Smooth muscle cell (in vitro differentiated cells): ENCODE measurements around the gene BCHE. TPM values are rescaled to one million over a fixed set of nuclear protein-coding genes. Genes with fewer than 3 reads are reported as not detected.
"Not testable (repeated sequence)": the region's sequence is repeated elsewhere in the genome, so short reads cannot be mapped to it uniquely, and the experiment has no call there.

ENCODE experiments used
- DNase-seq: peaks from one replicate; lab custom pipeline; 2025; ENCODE audit not compliant: unreplicated experiment; lab: John Stamatoyannopoulos, UW
- H2AFZ ChIP-seq: fragments of 200-600 bp; sonication (generic); 2 replicates; pipeline ENCODE4 v1.6.0; 2016; ENCODE audit warnings: antibody characterized with exemption, low read depth, mild to moderate bottlenecking
- H3F3A ChIP-seq: fragments of 200-600 bp; sonication (generic); 2 replicates; pipeline ENCODE4 v1.6.0; 2017; ENCODE audit warnings: antibody characterized with exemption, low read depth
- H3K27ac ChIP-seq: fragments of 200-600 bp; sonication (generic); 2 replicates; pipeline ENCODE4 v1.5.1; 2016; ENCODE audit warnings: low read depth, mild to moderate bottlenecking
- H3K27me3 ChIP-seq: fragments of 200-600 bp; sonication (generic); 2 replicates; pipeline ENCODE4 v1.6.1; 2016; ENCODE audit warnings: low read depth, mild to moderate bottlenecking
- H3K36me3 ChIP-seq: fragments of 200-600 bp; sonication (generic); 2 replicates; pipeline ENCODE4 v1.5.1; 2016; ENCODE audit warnings: low read depth
- H3K4me1 ChIP-seq: fragments of 200-600 bp; sonication (generic); 2 replicates; pipeline ENCODE4 v1.5.1; 2016; ENCODE audit warnings: low read depth
- H3K4me2 ChIP-seq: fragments of 200-600 bp; sonication (generic); 2 replicates; pipeline ENCODE4 v1.6.0; 2016; ENCODE audit warnings: mild to moderate bottlenecking
- H3K4me3 ChIP-seq: fragments of 200-600 bp; sonication (generic); 2 replicates; pipeline ENCODE4 v1.5.1; 2016; ENCODE audit warnings: mild to moderate bottlenecking
- H3K79me2 ChIP-seq: fragments of 200-600 bp; sonication (generic); 2 replicates; pipeline ENCODE4 v1.6.0; 2016; ENCODE audit warnings: low read depth, mild to moderate bottlenecking
- H3K9ac ChIP-seq: fragments of 200-600 bp; sonication (generic); 2 replicates; pipeline ENCODE4 v1.6.0; 2016; ENCODE audit warnings: low read depth
- H3K9me3 ChIP-seq: fragments of 200-600 bp; sonication (generic); replicated peaks from 2 replicates; pipeline ENCODE4 v1.5.1; 2016; ENCODE audit warnings: low read depth
- H4K20me1 ChIP-seq: fragments of 200-600 bp; sonication (generic); 2 replicates; pipeline ENCODE4 v1.6.0; 2016; ENCODE audit warnings: low read depth
- WGBS: methylation state at CpG from one replicate; pipeline ENCODE4 v1.1.7; 2016; ENCODE audit warnings: low lambda C conversion rate; 5-methylcytosine and 5-hydroxymethylcytosine counted together
- polyA plus RNA-seq: library from polyadenylated mRNA; unstranded; fragments of >200 nt; fragmentation: Nextera tagmentation; extraction: Ambion mirVana; gene quantifications from 2 replicates; pipeline ENCODE4 v1.2.1, GENCODE V29; 2016
- total RNA-seq: library from RNA; depleted of rRNA; stranded (reverse); fragments of >200 nt; gene quantifications from 2 replicates; pipeline ENCODE4 v1.2.3, GENCODE V29; 2014
- TF ChIP-seq, protein P1 (sequence below): fragments of 200-600 bp; sonication (generic); IDR thresholded peaks from 2 replicates; pipeline ENCODE4 v1.5.1; 2017; ENCODE audit warnings: borderline replicate concordance, mild to moderate bottlenecking, antibody characterized with exemption; ENCODE audit not compliant: insufficient read depth, poor library complexity, severe bottlenecking

The BCHE gene
- total and polyA plus RNA-seq, 2 experiments from 2014 or later: 0.22 TPM; not detected in 1

DNA sequence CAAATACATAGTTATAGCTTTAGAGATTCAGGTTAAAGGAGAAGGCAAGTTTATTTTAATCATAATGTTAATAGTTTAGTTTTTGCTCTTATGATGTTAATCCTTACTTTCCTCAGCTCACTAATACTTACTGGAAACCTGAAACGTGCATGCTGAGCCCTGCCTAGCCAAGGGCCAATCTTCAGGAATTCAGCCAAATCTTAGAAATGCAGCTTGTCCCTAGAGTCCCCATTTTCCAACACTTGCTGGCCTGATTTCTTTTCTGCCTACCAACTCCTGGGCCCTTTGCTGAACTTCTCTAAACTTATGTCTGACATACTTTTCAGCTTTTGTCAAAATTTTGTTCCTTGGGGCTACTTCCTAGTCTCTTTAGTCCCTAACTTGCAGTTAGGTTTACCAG is 22.8 kb downstream of the BCHE start:
- TF ChIP-seq, protein P1, sequence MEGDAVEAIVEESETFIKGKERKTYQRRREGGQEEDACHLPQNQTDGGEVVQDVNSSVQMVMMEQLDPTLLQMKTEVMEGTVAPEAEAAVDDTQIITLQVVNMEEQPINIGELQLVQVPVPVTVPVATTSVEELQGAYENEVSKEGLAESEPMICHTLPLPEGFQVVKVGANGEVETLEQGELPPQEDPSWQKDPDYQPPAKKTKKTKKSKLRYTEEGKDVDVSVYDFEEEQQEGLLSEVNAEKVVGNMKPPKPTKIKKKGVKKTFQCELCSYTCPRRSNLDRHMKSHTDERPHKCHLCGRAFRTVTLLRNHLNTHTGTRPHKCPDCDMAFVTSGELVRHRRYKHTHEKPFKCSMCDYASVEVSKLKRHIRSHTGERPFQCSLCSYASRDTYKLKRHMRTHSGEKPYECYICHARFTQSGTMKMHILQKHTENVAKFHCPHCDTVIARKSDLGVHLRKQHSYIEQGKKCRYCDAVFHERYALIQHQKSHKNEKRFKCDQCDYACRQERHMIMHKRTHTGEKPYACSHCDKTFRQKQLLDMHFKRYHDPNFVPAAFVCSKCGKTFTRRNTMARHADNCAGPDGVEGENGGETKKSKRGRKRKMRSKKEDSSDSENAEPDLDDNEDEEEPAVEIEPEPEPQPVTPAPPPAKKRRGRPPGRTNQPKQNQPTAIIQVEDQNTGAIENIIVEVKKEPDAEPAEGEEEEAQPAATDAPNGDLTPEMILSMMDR: no peak
- Histone ChIP-seq H3K27ac (no peak overlapping the region), H3K9ac (no peak overlapping the region), H3K79me2 (no peaks in the 10 kb centered on the region), H3K4me1 (no peaks in the 10 kb centered on the region), H3K36me3 (no peaks in the 10 kb centered on the region), H3K4me2 (no peak overlapping the region), H4K20me1 (no peaks in the 10 kb centered on the region), H3F3A (no peaks in the 10 kb centered on the region), H3K9me3 (no peaks in the 10 kb centered on the region), H3K27me3 (no peaks in the 10 kb centered on the region), H3K4me3 (no peak overlapping the region), H2AFZ (no peak overlapping the region)
- WGBS: 25% methylated on average over 1 of the region's 1 CpG
- no peak for DNase-seq

DNA sequence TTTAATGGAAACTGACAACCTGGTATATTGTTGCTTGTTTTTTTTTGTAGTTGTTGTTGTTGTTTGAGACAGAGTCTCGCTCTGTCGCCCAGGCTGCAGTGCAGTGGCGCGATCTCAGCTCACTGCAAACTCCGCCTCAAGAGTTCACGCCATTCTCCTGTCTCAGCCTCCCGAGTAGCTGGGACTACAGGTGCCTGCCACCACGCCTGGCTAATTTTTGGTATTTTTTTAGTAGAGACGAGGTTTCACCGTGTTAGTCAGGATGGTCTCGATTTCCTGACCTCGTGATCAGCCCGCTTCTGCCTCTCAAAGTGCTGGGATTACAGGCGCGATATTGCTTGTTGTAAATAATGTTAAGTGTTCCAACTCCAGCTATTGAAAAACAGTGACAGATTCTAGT is 29.3 kb downstream of the BCHE start:
- H4K20me1 ChIP-seq, H3K9me3 ChIP-seq, H3K27ac ChIP-seq, DNase-seq, H3K36me3 ChIP-seq, H3K4me1 ChIP-seq, H3K4me3 ChIP-seq, H3K9ac ChIP-seq, H3K27me3 ChIP-seq, H3K4me2 ChIP-seq, H2AFZ ChIP-seq, H3K79me2 ChIP-seq, H3F3A ChIP-seq: not testable (repeated sequence)
- 95% methylated on average over 15 of the region's 15 CpGs for WGBS

DNA sequence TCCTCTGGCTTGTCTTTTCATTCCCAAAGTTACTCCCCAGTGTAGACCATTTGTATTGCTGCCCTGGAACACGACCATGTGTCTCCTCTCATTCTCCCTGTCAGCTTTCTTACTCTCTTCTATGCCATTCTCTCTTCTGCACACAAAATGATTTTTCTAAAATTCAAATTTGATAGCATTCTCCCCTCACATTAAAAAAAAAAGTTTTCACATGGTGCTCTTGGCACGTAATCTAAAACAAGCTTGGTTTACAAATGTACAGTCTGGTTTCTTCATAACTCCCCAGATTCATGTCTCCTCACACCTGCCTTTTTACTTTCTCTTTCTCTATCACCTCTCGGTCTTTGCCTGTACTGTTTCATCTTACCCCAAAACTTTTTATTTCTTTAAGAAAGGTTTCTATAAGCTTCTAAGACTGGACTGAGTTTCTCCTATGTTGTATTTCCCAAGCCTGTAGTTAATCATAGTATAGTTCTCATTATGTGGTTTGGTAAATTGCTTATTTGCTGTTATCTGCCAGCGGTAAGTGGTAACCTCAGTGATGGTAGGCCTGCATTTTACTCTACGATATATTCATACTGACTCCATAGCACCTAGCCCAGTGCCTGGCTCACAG is 31.2 kb downstream of the BCHE start:
- WGBS: 87% methylated on average over 5 of the region's 5 CpGs
- Histone ChIP-seq H3K79me2 (no peaks in the 10 kb centered on the region), H3K27ac (no peak overlapping the region), H3K27me3 (no peaks in the 10 kb centered on the region), H3F3A (no peaks in the 10 kb centered on the region), H3K4me3 (no peak overlapping the region), H3K4me2 (no peak overlapping the region), H4K20me1 (no peaks in the 10 kb centered on the region), H2AFZ (no peak overlapping the region), H3K36me3 (no peaks in the 10 kb centered on the region), H3K4me1 (no peaks in the 10 kb centered on the region), H3K9me3 (no peaks in the 10 kb centered on the region), H3K9ac (no peak overlapping the region)
- DNase-seq: no peak
- TF ChIP-seq, protein P1: no peak

DNA sequence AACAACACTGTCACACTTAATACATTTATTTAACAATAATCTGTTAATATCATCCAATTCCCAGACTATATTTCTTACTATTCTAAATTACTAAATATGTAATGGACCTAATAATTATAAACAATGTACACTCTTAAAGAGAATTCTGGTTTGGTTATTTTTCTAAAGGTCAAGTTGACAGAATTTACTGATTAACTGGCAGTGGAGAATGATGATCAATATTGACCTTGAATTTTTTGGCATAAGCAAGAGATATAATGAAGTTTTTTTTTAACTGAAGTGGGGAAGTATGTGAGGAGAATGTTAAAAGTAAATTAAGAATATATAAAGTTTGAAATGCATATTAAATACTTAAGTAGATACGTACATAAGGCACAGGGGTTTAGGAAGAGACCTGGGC is 33.8 kb downstream of the BCHE start:
- Histone ChIP-seq H3K9me3 (no peaks in the 10 kb centered on the region), H2AFZ (no peak overlapping the region), H3K36me3 (no peaks in the 10 kb centered on the region), H3K27ac (no peak overlapping the region), H4K20me1 (no peaks in the 10 kb centered on the region), H3K4me3 (no peak overlapping the region), H3K27me3 (no peaks in the 10 kb centered on the region), H3K4me2 (no peak overlapping the region), H3K9ac (no peak overlapping the region), H3K4me1 (no peaks in the 10 kb centered on the region), H3F3A (no peaks in the 10 kb centered on the region), H3K79me2 (no peaks in the 10 kb centered on the region)
- WGBS: 85% methylated on average over 1 of the region's 1 CpG
- DNase-seq: no peak
- TF ChIP-seq, protein P1: no peak
